ENCODE data around the gene SPTBN4. TPM values are rescaled to one million over a fixed set of nuclear protein-coding genes. Genes with fewer than 3 reads are reported as not detected.

The SPTBN4 gene
- polyA plus RNA-seq, 1 of the 3 experiments (the other 2 are of a cell fraction): 3.1 TPM

- no peak overlapping the region for H2AFZ ChIP-seq (ENCODE audit: low read depth)
- H3K9me2 ChIP-seq: no peaks in the 10 kb centered on the region
- ChIA-PET CTCF (interaction anchor here (0.7 to 12.8 kb wide), 2 partner anchors 15 to 20 kb away, joined by 3 to 155 read pairs; no protein-coding TSS in a partner anchor), POLR2A (no interaction called here)
- no peaks in the 10 kb centered on the region for H3K9me3 ChIP-seq
- peaks cover 7 to 26% of the 10 kb centered on the region in 2 experiments; a peak in 2 of 4 replicates for H3K4me1 ChIP-seq (ENCODE audit: control insufficient read depth in 1 of 2, insufficient read depth in 2 of 2, low read depth in 1 of 2, low read length in 1 of 2)
- no peaks in the 10 kb centered on the region for H3K27me3 ChIP-seq (ENCODE audit: insufficient read depth)
- H3F3A ChIP-seq (replicated peaks; ENCODE audit: insufficient read depth): peaks cover 5% of the 10 kb centered on the region
- DNase-seq: peak; percentile 71
- no peaks in the 10 kb centered on the region for H3K36me3 ChIP-seq (replicated peaks in 1 of 2; ENCODE audit: control insufficient read depth in 1 of 2, insufficient read depth in 2 of 2, low read length in 1 of 2)
- 89% methylated on average over 44 of the region's 50 CpGs for WGBS (ENCODE audit: low lambda C conversion rate)
- no peak overlapping the region for H3K9ac ChIP-seq
- no peak overlapping the region for H3K27ac ChIP-seq (ENCODE audit: low read depth in 2 of 2, low read length in 1 of 2)
- H3K4me3 ChIP-seq (ENCODE audit: low read depth in 2 of 2, low read length in 1 of 2): no peak overlapping the region
- TF ChIP-seq FOXM1 (IDR thresholded peaks at IDR 0.05; ENCODE audit: low read depth) (no peak), JUND (IDR thresholded peaks at IDR 0.05) (no peak), SMC3 (IDR thresholded peaks at IDR 0.05; ENCODE audit: low read depth, low read length) (no peak), FOSL2 (IDR thresholded peaks at IDR 0.05; ENCODE audit: borderline replicate concordance, low read depth) (no peak)
- H4K20me1 ChIP-seq (ENCODE audit: insufficient read depth): no peaks in the 10 kb centered on the region
- no peak overlapping the region for H3K4me2 ChIP-seq
- H3K79me2 ChIP-seq (ENCODE audit: insufficient read depth): no peaks in the 10 kb centered on the region
Measured at GRCh38 chr19:40612831-40613689, 146.3 kb downstream of the SPTBN4 start.

GRCh38 chr19:40613690-40614621 lies 147.2 kb downstream of the SPTBN4 start:
- H3K27ac ChIP-seq (ENCODE audit: low read depth in 2 of 2, low read length in 1 of 2): no peak overlapping the region
- DNase-seq: no peak
- CTCF ChIA-PET: interaction anchor here (0.7 to 12.8 kb wide), 2 partner anchors 16 to 19 kb away, joined by 3 to 155 read pairs; no protein-coding TSS in a partner anchor
- no peaks in the 10 kb centered on the region for H3K79me2 ChIP-seq (ENCODE audit: insufficient read depth)
- H3K9me2 ChIP-seq: no peaks in the 10 kb centered on the region
- no peaks in the 10 kb centered on the region for H3K36me3 ChIP-seq (replicated peaks in 1 of 2; ENCODE audit: control insufficient read depth in 1 of 2, insufficient read depth in 2 of 2, low read length in 1 of 2)
- H3K4me3 ChIP-seq (ENCODE audit: low read depth in 2 of 2, low read length in 1 of 2): no peak overlapping the region
- no peak overlapping the region for H3K4me2 ChIP-seq
- no peaks in the 10 kb centered on the region for H4K20me1 ChIP-seq (ENCODE audit: insufficient read depth)
- H3K9me3 ChIP-seq: no peaks in the 10 kb centered on the region
- WGBS (ENCODE audit: low lambda C conversion rate): 90% methylated on average over 62 of the region's 67 CpGs
- no peak overlapping the region for H3K9ac ChIP-seq
- no peaks in the 10 kb centered on the region for H3K27me3 ChIP-seq (ENCODE audit: insufficient read depth)
- no peak overlapping the region for H2AFZ ChIP-seq (ENCODE audit: low read depth)
- H3F3A ChIP-seq (replicated peaks; ENCODE audit: insufficient read depth): peaks cover 5% of the 10 kb centered on the region
- H3K4me1 ChIP-seq (ENCODE audit: control insufficient read depth in 1 of 2, insufficient read depth in 2 of 2, low read depth in 1 of 2, low read length in 1 of 2): peaks cover 7 to 26% of the 10 kb centered on the region in 2 experiments; a peak in 2 of 4 replicates
- POLR2A ChIA-PET: no interaction called here
- no peak for TF ChIP-seq RCOR1 (IDR thresholded peaks at IDR 0.05; ENCODE audit: low read length)
- no peak for TF ChIP-seq USF2 (IDR thresholded peaks at IDR 0.05; ENCODE audit: borderline replicate concordance, low read depth, low read length)
- no peak for TF ChIP-seq FOXM1 (IDR thresholded peaks at IDR 0.05; ENCODE audit: low read depth)
- no peak for TF ChIP-seq EZH2phosphoT487 (IDR thresholded peaks at IDR 0.05; ENCODE audit: borderline replicate concordance, low read depth)
- no peak for TF ChIP-seq IRF3 (IDR thresholded peaks at IDR 0.05; ENCODE audit: low read depth, low read length)
- no peak for TF ChIP-seq JUND (IDR thresholded peaks at IDR 0.05)
- no peak for TF ChIP-seq NRF1 (IDR thresholded peaks at IDR 0.05; ENCODE audit: low read depth, low read length)
- no peak for TF ChIP-seq NFIC (IDR thresholded peaks at IDR 0.05; ENCODE audit: borderline replicate concordance)
- TF ChIP-seq FOSL2 (IDR thresholded peaks at IDR 0.05; ENCODE audit: borderline replicate concordance, low read depth): no peak
- no peak for TF ChIP-seq GATA2 (CRISPR knock-in tag; IDR thresholded peaks at IDR 0.05)
- no peak for TF ChIP-seq ELF1 (IDR thresholded peaks at IDR 0.05)
- no peak for TF ChIP-seq SMC3 (IDR thresholded peaks at IDR 0.05; ENCODE audit: low read depth, low read length)
- no peak for TF ChIP-seq CHD2 (IDR thresholded peaks at IDR 0.05; ENCODE audit: low read length, partially characterized antibody)
- TF ChIP-seq REST (IDR thresholded peaks at IDR 0.05; ENCODE audit: low read depth, low read length): no peak
- no peak for TF ChIP-seq RXRA (IDR thresholded peaks at IDR 0.05; ENCODE audit: borderline replicate concordance, low read depth)
- TF ChIP-seq TCF12 (IDR thresholded peaks at IDR 0.05): no peak
- TF ChIP-seq POLR2AphosphoS5 (IDR thresholded peaks at IDR 0.05; ENCODE audit: low read depth, low read length): no peak
